Activated B cell treated with CpG ODN at 0.5 μM for 24 hours (primary cell): ENCODE measurements around the gene B3GALNT2. TPM values are rescaled to one million over a fixed set of nuclear protein-coding genes. Genes with fewer than 3 reads are reported as not detected.

ENCODE experiments used
- ATAC-seq: fragments of 200-7000 bp; cut with Tn5 transposase; one replicate; pipeline ENCODE4 v1.10.0; 2021; ENCODE audit warnings: low read depth, mild to moderate bottlenecking, moderate library complexity
- CTCF ChIA-PET: fragments of 350-600 bp; sonication (Branson Sonifier 250); formaldehyde crosslinking; loops from one replicate; lab custom pipeline; 2021; ENCODE audit warnings: antibody characterized with exemption; lab: Charles Lee
- POLR2A ChIA-PET: fragments of 350-600 bp; sonication (Branson Sonifier 250); formaldehyde crosslinking; loops from one replicate; lab custom pipeline; 2021; ENCODE audit warnings: antibody characterized with exemption; lab: Charles Lee
- DNase-seq: peaks from one replicate; pipeline ENCODE4 v3.0.0; 2022
- H3K27ac Mint-ChIP-seq: one replicate; pipeline ENCODE4 v1.8.0; 2020; ENCODE audit warnings: mixed read lengths
- H3K27me3 Mint-ChIP-seq: one replicate; pipeline ENCODE4 v1.8.0; 2021; ENCODE audit warnings: mixed read lengths
- H3K36me3 Mint-ChIP-seq: one replicate; pipeline ENCODE4 v1.8.0; 2021; ENCODE audit warnings: low read depth, mixed read lengths
- H3K4me1 Mint-ChIP-seq: one replicate; pipeline ENCODE4 v1.8.0; 2021; ENCODE audit warnings: mixed read lengths
- H3K4me3 Mint-ChIP-seq: one replicate; pipeline ENCODE4 v1.8.0; 2020; ENCODE audit warnings: mild to moderate bottlenecking, mixed read lengths
- H3K9me3 Mint-ChIP-seq: one replicate; pipeline ENCODE4 v1.8.0; 2020; ENCODE audit warnings: mixed read lengths
- intact Hi-C: fragments of 100-400 bp; cut with micrococcal nuclease; formaldehyde crosslinking; loops from one replicate; pipeline ENCODE4 v1.15.1; 2024
- total RNA-seq: library from RNA; stranded (reverse); gene quantifications from 2 replicates; pipeline ENCODE4 v1.2.3, GENCODE V29; 2022
- TF ChIP-seq, protein P1 (sequence below): fragments of 200-600 bp; IDR thresholded peaks from one replicate; pipeline ENCODE4 v1.8.0; 2022; ENCODE audit warnings: antibody characterized with exemption, mild to moderate bottlenecking

Gene B3GALNT2
- total RNA-seq, 1 donor from 2014 or later, result 9.5 TPM

DNA sequence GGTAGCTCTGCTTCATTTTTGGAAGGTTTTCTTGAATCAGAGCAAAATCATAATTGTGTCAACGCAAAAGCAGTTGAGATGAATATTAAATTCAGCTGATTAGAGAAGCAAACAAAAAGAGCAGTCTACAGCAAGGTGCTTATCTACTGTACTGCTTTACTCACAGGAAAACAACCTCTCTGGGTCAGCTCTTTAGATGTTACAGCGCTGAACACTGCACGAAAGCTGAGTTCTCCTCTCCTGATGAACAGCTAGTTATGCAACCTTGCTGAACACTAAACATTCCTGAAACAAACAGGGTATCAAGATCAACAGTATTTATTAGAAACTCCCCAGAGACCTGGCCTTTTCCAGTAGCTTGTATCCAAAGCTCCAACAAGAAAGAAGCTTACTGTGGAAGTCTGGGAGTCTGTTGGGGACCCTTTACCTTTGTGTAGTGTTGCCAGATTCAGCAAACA, 95.7 kb downstream of the B3GALNT2 start:
- TF ChIP-seq, protein P1, sequence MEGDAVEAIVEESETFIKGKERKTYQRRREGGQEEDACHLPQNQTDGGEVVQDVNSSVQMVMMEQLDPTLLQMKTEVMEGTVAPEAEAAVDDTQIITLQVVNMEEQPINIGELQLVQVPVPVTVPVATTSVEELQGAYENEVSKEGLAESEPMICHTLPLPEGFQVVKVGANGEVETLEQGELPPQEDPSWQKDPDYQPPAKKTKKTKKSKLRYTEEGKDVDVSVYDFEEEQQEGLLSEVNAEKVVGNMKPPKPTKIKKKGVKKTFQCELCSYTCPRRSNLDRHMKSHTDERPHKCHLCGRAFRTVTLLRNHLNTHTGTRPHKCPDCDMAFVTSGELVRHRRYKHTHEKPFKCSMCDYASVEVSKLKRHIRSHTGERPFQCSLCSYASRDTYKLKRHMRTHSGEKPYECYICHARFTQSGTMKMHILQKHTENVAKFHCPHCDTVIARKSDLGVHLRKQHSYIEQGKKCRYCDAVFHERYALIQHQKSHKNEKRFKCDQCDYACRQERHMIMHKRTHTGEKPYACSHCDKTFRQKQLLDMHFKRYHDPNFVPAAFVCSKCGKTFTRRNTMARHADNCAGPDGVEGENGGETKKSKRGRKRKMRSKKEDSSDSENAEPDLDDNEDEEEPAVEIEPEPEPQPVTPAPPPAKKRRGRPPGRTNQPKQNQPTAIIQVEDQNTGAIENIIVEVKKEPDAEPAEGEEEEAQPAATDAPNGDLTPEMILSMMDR, result no peak
- Mint-ChIP-seq H3K27me3 (no peaks in the 10 kb centered on the region), H3K27ac (no peak overlapping the region), H3K36me3 (peaks cover 9% of the 10 kb centered on the region), H3K9me3 (no peaks in the 10 kb centered on the region), H3K4me3 (no peak overlapping the region), H3K4me1 (no peaks in the 10 kb centered on the region)
- intact Hi-C loops, result no loop called here
- POLR2A ChIA-PET, result interaction anchor here (0.7 kb wide), 1 partner anchor 170 kb away, joined by 5 read pairs; no protein-coding TSS in a partner anchor
- ATAC-seq, result no peak
- CTCF ChIA-PET, result interaction anchor here (0.8 kb wide), 1 partner anchor 8 kb away, joined by 3 read pairs; no protein-coding TSS in a partner anchor
- DNase-seq, result no peak

DNA sequence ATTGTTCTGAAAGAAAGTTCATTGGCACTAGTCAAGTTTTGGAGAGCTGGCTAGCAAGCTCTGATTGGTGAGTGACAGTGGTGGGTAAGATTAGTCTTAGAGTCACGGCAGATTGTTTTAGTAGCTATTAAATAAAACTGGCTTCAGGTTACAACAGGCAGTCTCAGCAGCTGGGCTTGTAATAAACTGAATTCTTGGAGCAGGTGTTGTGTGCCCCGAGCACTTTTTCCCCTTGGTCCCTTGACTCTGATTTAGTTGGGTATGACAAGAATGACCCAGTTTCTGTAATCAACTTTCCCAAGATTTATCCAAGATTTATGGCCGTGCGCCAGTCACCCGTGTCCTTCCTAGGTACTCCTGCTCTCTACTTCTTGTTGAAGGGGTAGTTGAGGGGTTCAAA, 96.8 kb downstream of the B3GALNT2 start:
- CTCF ChIA-PET, result interaction anchor here (1.0 kb wide), 1 partner anchor 9 kb away, joined by 3 read pairs; no protein-coding TSS in a partner anchor
- POLR2A ChIA-PET, result no interaction called here
- no peak for DNase-seq
- intact Hi-C loops, result no loop called here
- H3K27me3 Mint-ChIP-seq, result no peaks in the 10 kb centered on the region
- peaks cover 14% of the 10 kb centered on the region for H3K36me3 Mint-ChIP-seq
- no peak overlapping the region for H3K27ac Mint-ChIP-seq
- ATAC-seq, result no peak
- no peaks in the 10 kb centered on the region for H3K4me1 Mint-ChIP-seq
- no peak overlapping the region for H3K4me3 Mint-ChIP-seq
- H3K9me3 Mint-ChIP-seq, result no peaks in the 10 kb centered on the region
- TF ChIP-seq, protein P1, result no peak

DNA sequence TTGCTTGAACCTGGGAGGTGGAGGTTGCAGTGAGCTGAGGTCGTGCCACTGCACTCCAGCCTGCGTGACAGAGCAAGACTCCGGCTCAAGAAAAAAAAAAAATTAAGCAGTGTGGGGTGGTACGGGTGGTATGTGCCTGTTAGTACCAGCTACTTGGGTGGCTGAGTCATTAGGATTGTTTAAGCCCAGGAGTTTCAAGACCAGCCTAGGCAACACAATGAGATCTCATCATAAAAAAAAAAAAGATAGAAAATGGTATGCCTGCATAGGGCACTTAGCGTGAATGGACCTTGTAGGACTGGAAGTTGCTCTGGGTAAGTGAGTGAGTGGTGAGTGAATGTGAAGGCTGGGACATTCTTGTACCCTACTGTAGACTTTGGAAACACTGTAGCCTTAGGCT, 100.1 kb downstream of the B3GALNT2 start:
- intact Hi-C loops, result no loop called here
- Mint-ChIP-seq H3K9me3 (no peaks in the 10 kb centered on the region), H3K36me3 (peaks cover 21% of the 10 kb centered on the region), H3K27me3 (no peaks in the 10 kb centered on the region), H3K4me1 (no peaks in the 10 kb centered on the region), H3K4me3 (no peak overlapping the region), H3K27ac (no peak overlapping the region)
- DNase-seq, result no peak
- TF ChIP-seq, protein P1, result no peak
- no peak for ATAC-seq
- ChIA-PET POLR2A (interaction anchor here (0.7 kb wide), 1 partner anchor 999 kb away, joined by 5 read pairs; no protein-coding TSS in a partner anchor), CTCF (interaction anchor here (2.0 kb wide), 1 partner anchor 12 kb away, joined by 5 read pairs; no protein-coding TSS in a partner anchor)

DNA sequence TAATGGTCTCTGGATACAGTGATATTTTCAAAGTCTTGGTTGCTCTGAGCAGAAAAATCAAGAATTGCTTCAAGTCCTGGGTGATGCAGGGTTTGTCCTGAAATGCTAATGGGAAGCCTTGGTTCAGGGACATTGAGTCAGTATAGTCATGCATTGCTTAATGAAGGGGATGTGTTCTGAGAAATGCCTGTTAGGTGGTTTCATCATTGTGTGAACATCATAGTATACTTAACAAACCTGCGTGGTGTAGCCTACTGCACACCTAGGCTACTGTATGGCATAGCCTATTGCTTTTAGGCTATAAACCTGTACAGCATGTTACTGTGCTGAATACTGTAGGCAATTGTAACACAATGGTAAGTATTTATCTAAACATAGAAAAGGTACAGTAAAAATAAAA, 100.7 kb downstream of the B3GALNT2 start:
- no peak for DNase-seq
- ATAC-seq, result no peak
- H3K4me3 Mint-ChIP-seq, result no peak overlapping the region
- H3K9me3 Mint-ChIP-seq, result no peaks in the 10 kb centered on the region
- H3K4me1 Mint-ChIP-seq, result no peaks in the 10 kb centered on the region
- POLR2A ChIA-PET, result no interaction called here
- no peak overlapping the region for H3K27ac Mint-ChIP-seq
- H3K27me3 Mint-ChIP-seq, result no peaks in the 10 kb centered on the region
- TF ChIP-seq, protein P1, result no peak
- peaks cover 21% of the 10 kb centered on the region for H3K36me3 Mint-ChIP-seq
- CTCF ChIA-PET, result interaction anchor here (2.0 kb wide), 1 partner anchor 13 kb away, joined by 5 read pairs; no protein-coding TSS in a partner anchor
- intact Hi-C loops, result no loop called here

DNA sequence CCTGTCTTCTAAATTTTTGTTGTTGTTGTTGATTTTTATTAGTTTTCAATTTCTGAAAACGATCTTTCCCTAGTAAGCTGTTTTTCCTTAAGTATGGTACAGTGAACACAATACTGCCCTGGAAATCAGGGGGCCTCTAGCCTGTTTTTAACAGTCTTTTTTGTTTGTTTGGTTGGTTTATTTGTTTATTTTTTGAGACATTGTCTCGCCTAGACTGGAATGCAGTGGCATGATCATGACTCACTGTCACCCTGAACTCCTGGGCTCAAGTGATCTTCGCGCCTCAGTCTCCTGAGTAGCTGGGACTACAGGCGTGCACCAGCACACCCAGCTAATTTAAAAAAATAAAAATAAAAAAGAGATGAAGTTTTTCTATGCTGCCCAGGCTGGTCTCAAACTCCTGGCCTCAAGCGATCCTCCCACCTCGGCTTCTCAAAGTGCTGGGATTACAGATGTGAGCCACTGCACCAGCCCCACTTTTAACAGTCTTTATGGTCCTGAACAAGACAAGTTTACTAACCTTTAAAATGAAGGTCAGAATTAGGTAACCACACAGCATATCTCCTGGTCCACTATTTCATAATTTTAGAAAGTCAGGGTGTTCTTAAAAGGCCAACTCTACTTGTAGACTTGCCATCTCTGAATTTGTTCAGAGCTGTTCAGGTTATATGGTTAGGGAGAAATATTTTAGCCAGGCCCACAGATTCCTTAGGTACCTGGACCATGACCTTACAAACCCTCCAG, 101.6 kb downstream of the B3GALNT2 start:
- Mint-ChIP-seq H3K36me3 (peaks cover 18% of the 10 kb centered on the region), H3K4me3 (no peak overlapping the region), H3K4me1 (no peaks in the 10 kb centered on the region), H3K27me3 (no peaks in the 10 kb centered on the region), H3K27ac (no peak overlapping the region), H3K9me3 (no peaks in the 10 kb centered on the region)
- TF ChIP-seq, protein P1, result no peak
- DNase-seq (no peak), ATAC-seq (no peak)
- POLR2A ChIA-PET, result interaction anchor here (0.6 kb wide), 1 partner anchor 8 kb away, joined by 5 read pairs; no protein-coding TSS in a partner anchor
- CTCF ChIA-PET, result interaction anchor here (0.7 kb wide), 1 partner anchor 26 kb away, joined by 3 read pairs; no protein-coding TSS in a partner anchor
- intact Hi-C loops, result no loop called here
